Stimulated activated CD4-positive, alpha-beta T cell treated with anti-CD3 and anti-CD28 coated beads, Interleukin-1b, Interleukin-23, amount 100 ng/mL, for 48 hours (primary cell): ENCODE measurements around the gene CTBS.

Experiments
- DNase-seq: peaks from one replicate; pipeline ENCODE4 v3.0.0-alpha.2; 2020

Gene CTBS

GRCh38 chr1:84505493-84506001 lies 68.7 kb downstream of the CTBS start:
- no peak for DNase-seq

GRCh38 chr1:84504580-84505492 lies 69.4 kb downstream of the CTBS start:
- DNase-seq, result no peak

GRCh38 chr1:84502927-84503326 lies 71.3 kb downstream of the CTBS start:
- DNase-seq, result no peak
